WERI-Rb-1 (cell line): ENCODE measurements around the gene MAML3.

Source experiments
- DNase-seq: peaks from one replicate; pipeline ENCODE4 v3.0.0-alpha.2; 2020
- H3K27ac ChIP-seq: fragments of 250-450 bp; sonication (Bioruptor Pico); 2 replicates; pipeline ENCODE4 v1.5.1; 2020; ENCODE audit warnings: mild to moderate bottlenecking, moderate library complexity
- H3K27me3 ChIP-seq: fragments of 250-450 bp; sonication (Bioruptor Pico); 2 replicates; pipeline ENCODE4 v1.5.1; 2021; ENCODE audit warnings: mild to moderate bottlenecking, low read depth, moderate library complexity; ENCODE audit not compliant: insufficient read depth, severe bottlenecking
- H3K36me3 ChIP-seq: fragments of 250-450 bp; sonication (Bioruptor Pico); 2 replicates; pipeline ENCODE4 v1.5.1; 2020; ENCODE audit warnings: mild to moderate bottlenecking, moderate library complexity
- H3K4me3 ChIP-seq: 2 replicates; pipeline ENCODE4 v1.5.1; 2011; ENCODE audit warnings: low read depth, mild to moderate bottlenecking, control low read depth, low read length
- H3K9me3 ChIP-seq: fragments of 250-450 bp; sonication (Bioruptor Pico); 2 replicates; pipeline ENCODE4 v1.5.1; 2021; ENCODE audit warnings: mild to moderate bottlenecking, moderate library complexity; ENCODE audit not compliant: severe bottlenecking
- TF ChIP-seq, protein P1 (sequence below): IDR thresholded peaks from 2 replicates; pipeline ENCODE4 v1.5.1; 2011; ENCODE audit warnings: low read depth, mild to moderate bottlenecking, control low read depth, inconsistent platforms, low read length

The MAML3 gene

GRCh38 chr4:139922406-139923024, 231.5 kb downstream of the MAML3 start:
- DNase-seq: no peak
- peak overlapping the region; percentile 83 for H3K27ac ChIP-seq
- H3K9me3 ChIP-seq: no peaks in the 10 kb centered on the region
- no peaks in the 10 kb centered on the region for H3K27me3 ChIP-seq
- TF ChIP-seq, protein P1, sequence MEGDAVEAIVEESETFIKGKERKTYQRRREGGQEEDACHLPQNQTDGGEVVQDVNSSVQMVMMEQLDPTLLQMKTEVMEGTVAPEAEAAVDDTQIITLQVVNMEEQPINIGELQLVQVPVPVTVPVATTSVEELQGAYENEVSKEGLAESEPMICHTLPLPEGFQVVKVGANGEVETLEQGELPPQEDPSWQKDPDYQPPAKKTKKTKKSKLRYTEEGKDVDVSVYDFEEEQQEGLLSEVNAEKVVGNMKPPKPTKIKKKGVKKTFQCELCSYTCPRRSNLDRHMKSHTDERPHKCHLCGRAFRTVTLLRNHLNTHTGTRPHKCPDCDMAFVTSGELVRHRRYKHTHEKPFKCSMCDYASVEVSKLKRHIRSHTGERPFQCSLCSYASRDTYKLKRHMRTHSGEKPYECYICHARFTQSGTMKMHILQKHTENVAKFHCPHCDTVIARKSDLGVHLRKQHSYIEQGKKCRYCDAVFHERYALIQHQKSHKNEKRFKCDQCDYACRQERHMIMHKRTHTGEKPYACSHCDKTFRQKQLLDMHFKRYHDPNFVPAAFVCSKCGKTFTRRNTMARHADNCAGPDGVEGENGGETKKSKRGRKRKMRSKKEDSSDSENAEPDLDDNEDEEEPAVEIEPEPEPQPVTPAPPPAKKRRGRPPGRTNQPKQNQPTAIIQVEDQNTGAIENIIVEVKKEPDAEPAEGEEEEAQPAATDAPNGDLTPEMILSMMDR: no peak
- H3K4me3 ChIP-seq: peak overlapping the region; percentile 24
- H3K36me3 ChIP-seq: no peaks in the 10 kb centered on the region

- H3K36me3 ChIP-seq: no peaks in the 10 kb centered on the region
- peak overlapping the region; percentile 36 for H3K4me3 ChIP-seq
- TF ChIP-seq, protein P1: 0 out of 2 replicates have a peak, but pooled peaks have one; percentile 1
- H3K27me3 ChIP-seq: no peaks in the 10 kb centered on the region
- H3K9me3 ChIP-seq: no peaks in the 10 kb centered on the region
- peak overlapping the region; percentile 83 for H3K27ac ChIP-seq
- peak; percentile 91 for DNase-seq
Measured at GRCh38 chr4:139921429-139922184, 232.4 kb downstream of the MAML3 start.

DNA sequence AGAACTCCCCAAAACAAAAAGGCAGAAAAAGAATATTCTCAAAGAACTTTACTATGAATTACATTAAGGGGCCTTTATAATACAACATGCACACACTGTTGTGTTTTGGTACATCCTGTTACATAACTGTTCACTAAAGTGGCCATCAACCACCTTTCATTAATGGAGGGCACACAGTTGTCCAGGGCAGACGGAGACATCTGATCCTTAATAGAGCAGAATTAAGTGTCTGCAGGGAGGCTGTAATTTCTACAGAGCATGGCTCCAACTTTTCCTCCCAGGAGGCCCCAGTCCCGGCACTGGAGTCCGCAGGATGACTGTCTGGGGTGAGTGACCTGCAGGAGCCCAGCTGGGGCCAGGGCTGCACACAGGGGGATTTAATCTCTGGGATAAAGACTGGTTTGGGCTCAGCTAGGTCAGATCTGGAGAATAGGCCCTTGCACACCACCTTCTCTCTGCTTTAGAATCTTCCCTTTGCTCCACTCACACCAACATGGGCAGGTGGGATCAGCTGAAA, 233.4 kb downstream of the MAML3 start:
- peak overlapping the region; percentile 83 for H3K27ac ChIP-seq
- H3K27me3 ChIP-seq: no peaks in the 10 kb centered on the region
- no peak overlapping the region for H3K4me3 ChIP-seq
- TF ChIP-seq, protein P1: no peak
- DNase-seq: peak; percentile 87
- H3K9me3 ChIP-seq: no peaks in the 10 kb centered on the region
- H3K36me3 ChIP-seq: no peaks in the 10 kb centered on the region

DNA sequence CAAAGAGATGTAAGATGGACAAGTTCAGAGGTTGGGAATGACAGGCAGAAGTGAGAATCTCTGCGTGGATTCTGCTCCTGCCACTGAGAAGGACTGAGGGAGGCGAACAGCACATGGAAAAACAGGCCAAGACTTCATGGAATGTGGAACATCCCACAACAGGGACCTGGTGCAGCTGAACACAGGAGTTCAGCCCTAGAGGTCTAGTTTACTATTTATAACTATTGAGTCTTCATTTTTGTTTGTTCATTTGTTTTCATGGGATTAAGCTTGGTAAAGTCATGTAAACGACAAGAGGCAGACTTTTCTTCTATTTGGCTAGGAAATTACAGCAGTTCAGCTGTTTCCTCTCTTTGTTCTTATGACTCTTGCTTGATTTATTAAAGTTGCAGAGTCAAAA, 234.5 kb downstream of the MAML3 start:
- H3K36me3 ChIP-seq: no peaks in the 10 kb centered on the region
- no peak overlapping the region for H3K4me3 ChIP-seq
- no peaks in the 10 kb centered on the region for H3K27me3 ChIP-seq
- H3K27ac ChIP-seq: peak overlapping the region; percentile 83
- no peaks in the 10 kb centered on the region for H3K9me3 ChIP-seq
- TF ChIP-seq, protein P1: no peak
- peak; percentile 21 for DNase-seq

DNA sequence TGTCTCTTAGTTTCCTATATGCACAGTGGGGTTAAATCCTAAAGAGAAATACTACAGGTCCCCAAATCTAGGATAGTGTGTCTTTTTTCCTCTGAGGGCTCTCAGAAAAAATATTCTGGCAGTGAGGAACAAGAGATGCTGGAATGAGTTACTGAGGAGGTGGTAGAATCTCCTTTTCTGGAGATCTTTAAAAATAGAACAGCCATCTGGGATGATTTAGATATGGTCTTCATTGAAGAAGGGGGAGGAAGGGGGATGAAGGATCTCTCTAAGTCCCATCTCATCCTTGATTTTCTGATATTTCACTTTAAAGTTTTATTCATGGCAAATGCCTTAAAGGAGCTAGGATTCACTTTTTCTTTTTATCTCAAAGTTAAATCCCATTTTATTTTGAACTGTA, 235.0 kb downstream of the MAML3 start:
- TF ChIP-seq, protein P1: no peak
- no peaks in the 10 kb centered on the region for H3K36me3 ChIP-seq
- H3K27me3 ChIP-seq: no peaks in the 10 kb centered on the region
- no peak for DNase-seq
- no peak overlapping the region for H3K4me3 ChIP-seq
- H3K27ac ChIP-seq: peak overlapping the region; percentile 83
- no peaks in the 10 kb centered on the region for H3K9me3 ChIP-seq
